OCI-LY1 (cell line): ENCODE results near the gene CUX1.

ENCODE experiments used
- H2AFZ ChIP-seq: fragments of 200-600 bp; sonication (generic), shearing (Covaris generic); 2 replicates; pipeline ENCODE4 v1.6.0; 2014; ENCODE audit warnings: antibody characterized with exemption, mild to moderate bottlenecking, low read length
- H3F3A ChIP-seq: fragments of 200-600 bp; sonication (generic), shearing (Covaris generic); 2 replicates; pipeline ENCODE4 v1.6.0; 2014; ENCODE audit warnings: mild to moderate bottlenecking, antibody characterized with exemption, low read length, moderate library complexity; ENCODE audit not compliant: insufficient read depth
- H3K27ac ChIP-seq: fragments of 200-600 bp; sonication (generic); 2 replicates; pipeline ENCODE4 v1.5.1; 2014; ENCODE audit warnings: low read length, mixed run types, mild to moderate bottlenecking, low read depth; ENCODE audit not compliant: poor library complexity, severe bottlenecking
- H3K27me3 ChIP-seq: fragments of 200-600 bp; sonication (generic); 2 replicates; pipeline ENCODE4 v1.6.0; 2014; ENCODE audit warnings: antibody characterized with exemption, mild to moderate bottlenecking, low read length, moderate library complexity; ENCODE audit not compliant: insufficient read depth
- H3K36me3 ChIP-seq: fragments of 200-600 bp; sonication (generic); 2 replicates; pipeline ENCODE4 v1.6.1; 2014; ENCODE audit warnings: mild to moderate bottlenecking, antibody characterized with exemption, low read length, moderate library complexity, mixed read lengths; ENCODE audit not compliant: insufficient read depth
- H3K4me1 ChIP-seq: fragments of 200-600 bp; sonication (generic); 2 replicates; pipeline ENCODE4 v1.5.1; 2014; ENCODE audit warnings: mild to moderate bottlenecking, low read length, moderate library complexity; ENCODE audit not compliant: insufficient read depth, severe bottlenecking
- H3K4me2 ChIP-seq: fragments of 200-600 bp; sonication (generic), shearing (Covaris generic); 2 replicates; pipeline ENCODE4 v1.6.1; 2014; ENCODE audit warnings: low read length
- H3K4me3 ChIP-seq: fragments of 200-600 bp; sonication (generic); 2 replicates; pipeline ENCODE4 v1.5.1; 2014; ENCODE audit warnings: low read length, low read depth, mild to moderate bottlenecking, mixed read lengths; ENCODE audit not compliant: poor library complexity, severe bottlenecking
- H3K79me2 ChIP-seq: fragments of 200-600 bp; shearing (Covaris generic); 2 replicates; pipeline ENCODE4 v1.6.1; 2016; ENCODE audit warnings: mixed run types, low read length, mixed read lengths; ENCODE audit not compliant: insufficient read depth
- H3K9ac ChIP-seq: fragments of 200-600 bp; sonication (generic), shearing (Covaris generic); 2 replicates; pipeline ENCODE4 v1.6.1; 2014; ENCODE audit warnings: mild to moderate bottlenecking, low read length, mixed read lengths
- H3K9me2 ChIP-seq: fragments of 200-600 bp; sonication (generic), shearing (Covaris generic); 2 replicates; pipeline ENCODE4 v1.6.1; 2014; ENCODE audit warnings: low read depth, mild to moderate bottlenecking, low read length, mixed read lengths
- H3K9me3 ChIP-seq: fragments of 200-600 bp; shearing (Covaris generic); 2 replicates; pipeline ENCODE4 v1.6.1; 2014; ENCODE audit warnings: low read length, mixed read lengths
- H4K20me1 ChIP-seq: fragments of 200-600 bp; sonication (generic), shearing (Covaris generic); 2 replicates; pipeline ENCODE4 v1.6.0; 2016; ENCODE audit warnings: mild to moderate bottlenecking, low read length; ENCODE audit not compliant: insufficient read depth
- CTCF ChIP-seq: fragments of 200-600 bp; sonication (generic), shearing (Covaris generic); IDR thresholded peaks from 2 replicates; pipeline ENCODE4 v1.5.1; 2017; ENCODE audit warnings: mild to moderate bottlenecking, antibody characterized with exemption, low read length, moderate library complexity, mixed read lengths
- EZH2 ChIP-seq: fragments of 200-600 bp; sonication (generic), shearing (Covaris generic); IDR thresholded peaks from 2 replicates; pipeline ENCODE4 v1.8.0; 2017; ENCODE audit warnings: borderline replicate concordance, mixed run types, mild to moderate bottlenecking, antibody characterized with exemption, low read length, moderate library complexity, mixed read lengths

Gene CUX1

GRCh38 chr7:102277901-102278300 is 460.5 kb downstream of the CUX1 start:
- no peak overlapping the region for H3K4me2 ChIP-seq
- no peak overlapping the region for H3K27ac ChIP-seq
- H3K9ac ChIP-seq: no peak overlapping the region
- no peak overlapping the region for H2AFZ ChIP-seq
- no peaks in the 10 kb centered on the region for H3K36me3 ChIP-seq
- H3F3A ChIP-seq: no peaks in the 10 kb centered on the region; the same call in 1 of the 2 replicates
- no peak overlapping the region for H3K4me3 ChIP-seq
- no peaks in the 10 kb centered on the region for H3K79me2 ChIP-seq
- H3K9me2 ChIP-seq: no peaks in the 10 kb centered on the region
- no peaks in the 10 kb centered on the region for H3K9me3 ChIP-seq
- H3K4me1 ChIP-seq: peaks cover 34% of the 10 kb centered on the region
- TF ChIP-seq CTCF (no peak), EZH2 (no peak)
- no peaks in the 10 kb centered on the region for H3K27me3 ChIP-seq
- H4K20me1 ChIP-seq: no peaks in the 10 kb centered on the region

DNA sequence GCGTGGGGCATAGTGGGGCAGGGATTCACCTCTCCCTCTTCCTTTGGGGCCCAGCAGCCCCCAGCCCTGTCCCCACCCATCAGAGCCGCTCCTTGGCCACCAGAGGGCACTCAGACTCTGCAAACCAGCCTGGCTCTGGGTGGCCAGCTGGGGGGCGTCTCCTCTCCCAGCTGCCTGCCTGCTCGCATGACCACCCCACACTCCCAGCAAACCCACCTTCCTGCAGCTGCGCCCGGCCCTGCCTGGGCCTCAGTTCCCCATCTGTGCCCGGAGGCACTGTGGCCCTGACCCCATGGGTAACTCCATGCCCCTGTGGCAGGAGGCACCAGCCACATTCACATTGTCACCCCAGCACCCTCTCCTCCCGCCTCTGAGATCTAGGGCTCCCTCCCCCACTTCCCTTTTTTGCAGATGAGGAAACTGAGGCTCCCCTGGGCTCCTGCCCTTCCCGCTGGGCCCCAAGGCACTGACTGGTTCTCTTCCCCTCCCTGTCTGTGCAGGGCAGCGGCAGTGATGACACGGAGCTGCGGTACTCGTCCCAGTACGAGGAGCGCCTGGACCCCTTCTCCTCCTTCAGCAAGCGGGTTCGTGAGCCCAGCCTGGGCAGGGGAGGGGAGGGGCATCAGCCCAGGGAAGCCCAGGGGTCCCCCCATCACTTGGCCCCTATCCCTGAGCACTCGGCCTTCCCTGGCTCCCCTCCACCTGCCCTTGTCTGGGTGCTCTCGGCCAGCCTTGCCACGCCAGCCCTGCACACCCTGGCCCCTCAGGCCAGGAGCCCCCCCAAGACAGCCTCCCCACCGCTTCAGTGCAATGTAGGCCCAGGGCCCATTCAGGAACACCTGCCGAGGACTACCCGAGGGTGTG is 462.3 kb downstream of the CUX1 start:
- Histone ChIP-seq H4K20me1 (no peaks in the 10 kb centered on the region), H3K4me3 (peak overlapping the region; percentile 4), H3K79me2 (no peaks in the 10 kb centered on the region), H2AFZ (no peak overlapping the region), H3K9ac (peak overlapping the region; percentile 31; the same call in 1 of the 2 replicates), H3K27me3 (no peaks in the 10 kb centered on the region; the same call in 1 of the 2 replicates), H3K9me3 (no peaks in the 10 kb centered on the region), H3K4me2 (peak overlapping the region; percentile 49), H3K36me3 (no peaks in the 10 kb centered on the region), H3F3A (no peaks in the 10 kb centered on the region; the same call in 1 of the 2 replicates), H3K27ac (peak overlapping the region; percentile 70), H3K4me1 (peaks cover 23% of the 10 kb centered on the region), H3K9me2 (no peaks in the 10 kb centered on the region)
- peak; percentile 99 for TF ChIP-seq CTCF
- TF ChIP-seq EZH2: no peak

DNA sequence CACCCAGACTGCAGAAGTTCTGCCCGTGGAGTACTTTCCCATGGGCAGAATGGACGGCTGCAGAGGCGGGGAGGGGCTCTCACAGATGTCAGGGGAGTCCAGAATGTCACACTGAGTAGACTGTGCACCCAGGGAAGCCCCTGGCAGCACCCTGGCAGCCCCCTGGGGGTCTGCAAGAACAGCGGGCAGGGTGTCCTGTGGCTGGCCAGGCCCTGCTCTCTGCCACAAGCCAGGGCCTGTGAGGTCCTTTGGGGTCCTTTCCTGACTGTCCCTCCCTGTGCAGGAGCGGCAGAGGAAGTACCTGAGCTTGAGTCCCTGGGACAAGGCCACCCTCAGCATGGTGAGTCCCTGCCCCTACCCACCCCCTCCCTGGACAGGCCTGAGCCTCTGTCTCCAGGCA is 463.1 kb downstream of the CUX1 start:
- Histone ChIP-seq H3K27ac (no peak overlapping the region), H3K9me2 (no peaks in the 10 kb centered on the region), H4K20me1 (no peaks in the 10 kb centered on the region), H3K36me3 (no peaks in the 10 kb centered on the region), H3K27me3 (no peaks in the 10 kb centered on the region; the same call in 1 of the 2 replicates), H3K79me2 (no peaks in the 10 kb centered on the region), H3K4me3 (no peak overlapping the region), H2AFZ (no peak overlapping the region), H3F3A (no peaks in the 10 kb centered on the region; the same call in 1 of the 2 replicates), H3K4me1 (peaks cover 31% of the 10 kb centered on the region), H3K4me2 (no peak overlapping the region), H3K9ac (no peak overlapping the region; the same call in 1 of the 2 replicates), H3K9me3 (no peaks in the 10 kb centered on the region)
- TF ChIP-seq CTCF: no peak
- TF ChIP-seq EZH2: no peak
